Fibroblast of the aortic adventitia (primary cell): ENCODE results near the gene KDM1A. TPM values are rescaled to one million over a fixed set of nuclear protein-coding genes. Genes with fewer than 3 reads are reported as not detected.

Experiments
- DNase-seq: peaks from one replicate; pipeline ENCODE4 v3.0.0-alpha.2; 2010; ENCODE audit warnings: low read depth
- H3K4me3 ChIP-seq: 2 replicates; pipeline ENCODE4 v1.5.1; 2011; ENCODE audit warnings: low read depth, mild to moderate bottlenecking, control low read depth, low read length, moderate library complexity
- CTCF ChIP-seq: IDR thresholded peaks from 2 replicates; pipeline ENCODE4 v1.5.1; 2011; ENCODE audit warnings: mild to moderate bottlenecking, low read length, control low read depth, inconsistent platforms; ENCODE audit not compliant: insufficient read depth
- total RNA-seq: library from RNA; depleted of rRNA; stranded (reverse); fragments of >200 nt; gene quantifications from 2 replicates; pipeline ENCODE4 v1.2.3, GENCODE V29; 2012; ENCODE audit warnings: low replicate concordance

Gene KDM1A
- total RNA-seq, 1 donor: 60.3 TPM

DNA sequence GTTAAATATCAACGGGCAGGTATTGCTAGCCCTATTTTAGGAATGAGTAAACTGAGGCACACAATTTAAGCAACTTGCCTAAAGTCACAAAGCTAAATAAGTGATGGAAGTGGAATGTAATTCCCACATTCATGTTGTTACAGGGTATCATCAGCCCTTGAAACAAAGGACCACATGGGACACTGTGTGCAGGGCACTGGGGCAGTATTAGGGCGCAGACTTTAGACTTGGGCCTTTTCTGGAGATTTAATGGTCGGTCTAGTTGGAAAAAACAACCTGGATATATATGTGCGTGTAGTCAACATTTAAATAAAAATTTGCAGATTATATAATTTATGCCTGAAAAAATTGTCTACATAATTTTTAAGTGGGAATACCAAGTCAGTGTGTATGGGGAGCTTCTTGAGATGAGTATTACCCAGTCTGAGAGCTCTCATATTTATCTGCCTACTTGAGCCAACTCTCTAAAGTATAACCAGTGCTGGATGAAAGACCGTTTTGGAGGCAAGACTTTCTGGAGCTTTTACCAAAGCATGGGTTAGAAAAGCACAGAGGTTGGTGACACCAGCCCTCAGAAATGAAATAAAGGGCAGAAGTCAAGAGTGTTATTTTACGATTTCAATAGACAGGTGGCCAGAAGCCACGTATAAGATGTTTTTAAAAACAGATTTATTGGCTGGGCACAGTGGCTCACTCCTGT lies 1.6 kb downstream of the KDM1A start:
- no peak for TF ChIP-seq CTCF
- peak; percentile 22 for DNase-seq

GRCh38 chr1:23021834-23022233 lies 2.6 kb downstream of the KDM1A start:
- H3K4me3 ChIP-seq: no peak overlapping the region
- no peak for TF ChIP-seq CTCF
- DNase-seq: no peak

More for the DNA sequence above, 1.6 kb downstream of the KDM1A start:
- peak overlapping the region; percentile 90 for H3K4me3 ChIP-seq

GRCh38 chr1:23023174-23023845 lies 4.0 kb downstream of the KDM1A start:
- no peak for TF ChIP-seq CTCF
- no peak overlapping the region for H3K4me3 ChIP-seq
- DNase-seq: no peak

- TF ChIP-seq CTCF: no peak
- H3K4me3 ChIP-seq: no peak overlapping the region
- DNase-seq: no peak
Measured at GRCh38 chr1:23026568-23026967, 7.3 kb downstream of the KDM1A start.

- no peak for TF ChIP-seq CTCF
- DNase-seq: no peak
- H3K4me3 ChIP-seq: no peak overlapping the region
Measured at GRCh38 chr1:23027352-23027907, 8.2 kb downstream of the KDM1A start.

DNA sequence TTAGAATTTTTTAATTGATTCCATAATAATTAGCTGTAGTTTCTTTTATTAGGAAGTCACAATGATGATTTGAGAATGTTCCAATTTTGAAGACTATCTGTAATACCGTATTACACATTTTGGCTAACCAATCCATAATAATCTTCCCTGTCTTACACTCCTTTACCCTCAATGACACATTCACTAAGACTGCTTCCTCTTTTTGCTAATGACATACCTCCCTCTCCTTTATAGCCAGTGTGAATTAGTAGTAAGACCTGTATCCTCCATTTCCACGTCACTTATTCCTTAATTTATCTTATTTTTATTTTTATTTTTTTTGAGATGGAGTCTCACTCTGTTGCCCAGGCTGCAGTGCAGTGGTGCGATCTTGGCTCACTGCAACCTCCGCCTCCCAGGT lies 10.1 kb downstream of the KDM1A start:
- DNase-seq: no peak
- H3K4me3 ChIP-seq: no peak overlapping the region
- no peak for TF ChIP-seq CTCF
